Natural killer cell (primary cell): Measurements from ENCODE around the gene ASF1A. TPM values are rescaled to one million over a fixed set of nuclear protein-coding genes. Genes with fewer than 3 reads are reported as not detected.

Experiments
- ATAC-seq, 3 donors: fragments of 150-1000 bp in 2 of 3; fragments of 200-7000 bp in 1 of 3; cut with Tn5 transposase; 1 replicate in 1 of 3; 2 replicates in 2 of 3; pipeline ENCODE4 v1.10.0; 2021; ENCODE audit warnings: mild to moderate bottlenecking in 2 of 3, moderate library complexity in 2 of 3
- DNase-seq, 2 donors: peaks; one replicate each; pipeline versions ENCODE4 v3.0.0 to v3.0.0-alpha.2; 2013 to 2021; ENCODE audit warnings: mixed read lengths in 1 of 2
- H3K27ac ChIP-seq: one replicate; pipeline ENCODE4 v1.5.1; 2013; ENCODE audit warnings: mild to moderate bottlenecking, low read length
- H3K27me3 ChIP-seq: one replicate; pipeline ENCODE4 v1.6.1; 2013; ENCODE audit warnings: low read length; ENCODE audit not compliant: control insufficient read depth, insufficient read depth
- H3K36me3 ChIP-seq: one replicate; pipeline ENCODE4 v1.6.1; 2013; ENCODE audit warnings: low read length; ENCODE audit not compliant: control insufficient read depth, insufficient read depth
- H3K4me1 ChIP-seq: one replicate; pipeline ENCODE4 v1.6.1; 2013; ENCODE audit warnings: low read length; ENCODE audit not compliant: control insufficient read depth, insufficient read depth
- H3K4me3 ChIP-seq: one replicate; pipeline ENCODE4 v1.5.1; 2013; ENCODE audit warnings: low read length
- H3K9me3 ChIP-seq: one replicate; pipeline ENCODE4 v1.6.1; 2013; ENCODE audit warnings: low read length; ENCODE audit not compliant: control insufficient read depth, insufficient read depth
- H3K27ac Mint-ChIP-seq, 2 donors: one replicate each; pipeline ENCODE4 v1.8.0; 2022; ENCODE audit warnings: mild to moderate bottlenecking in 2 of 2, mixed read lengths in 2 of 2, moderate library complexity in 1 of 2
- H3K27me3 Mint-ChIP-seq, 2 donors: one replicate each; pipeline ENCODE4 v1.8.0; 2022; ENCODE audit warnings: low read depth in 2 of 2, mixed read lengths in 2 of 2
- H3K36me3 Mint-ChIP-seq: one replicate; pipeline ENCODE4 v1.8.0; 2022; ENCODE audit warnings: mixed read lengths
- H3K4me1 Mint-ChIP-seq, 2 donors: one replicate each; pipeline ENCODE4 v1.8.0; 2022; ENCODE audit warnings: mixed read lengths in 2 of 2
- H3K4me3 Mint-ChIP-seq: one replicate; pipeline ENCODE4 v1.8.0; 2022; ENCODE audit warnings: mild to moderate bottlenecking, moderate library complexity, mixed read lengths
- H3K9me3 Mint-ChIP-seq, 2 donors: one replicate each; pipeline ENCODE4 v1.8.0; 2022; ENCODE audit warnings: mixed read lengths in 2 of 2
- WGBS: methylation state at CpG from one replicate; pipeline ENCODE4 v1.1.7; 2013; ENCODE audit warnings: missing lambda C conversion rate; ENCODE audit not compliant: insufficient coverage; 5-methylcytosine and 5-hydroxymethylcytosine counted together
- intact Hi-C: fragments of 100-400 bp; cut with micrococcal nuclease; formaldehyde crosslinking; loops from one replicate; pipeline ENCODE4 v1.14.2; 2022
- total RNA-seq, 4 donors: library from RNA; stranded (reverse); fragments of 120-200 nt in 1 of 4; gene quantifications; one replicate each; pipeline versions ENCODE4 v1.2.3 to v1.2.4, GENCODE V29; 2013 to 2022
- TF ChIP-seq, protein P1 (sequence below): fragments of 200-600 bp; IDR thresholded peaks from one replicate; pipeline ENCODE4 v1.8.0; 2022; ENCODE audit warnings: antibody characterized with exemption

The ASF1A gene
- total RNA-seq, 3 donors from 2014 or later (not counting 1 experiment from before 2014, with no cell fraction given) = 9.2 to 14.5 (median 10.8) TPM

DNA sequence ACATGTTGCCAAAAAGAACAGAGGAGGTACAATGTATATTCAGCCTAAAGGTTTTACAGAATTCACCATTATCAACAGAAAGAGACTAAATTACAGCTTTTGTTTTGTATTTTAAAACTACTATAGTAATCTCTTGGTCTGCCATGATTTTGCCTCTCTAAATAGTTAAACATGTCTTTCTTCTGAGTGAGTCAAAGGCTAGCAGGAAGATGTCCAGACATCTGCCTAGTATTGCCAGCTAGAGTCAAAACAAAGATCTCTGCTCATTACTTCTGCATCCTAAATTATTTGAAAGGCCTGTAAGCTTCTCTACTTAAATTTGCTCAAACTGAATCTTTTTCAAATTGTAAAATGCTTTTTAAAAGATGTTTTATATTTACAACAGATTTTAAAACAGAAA lies 8.8 kb downstream of the ASF1A start:
- H3K27ac ChIP-seq = no peak overlapping the region
- Mint-ChIP-seq H3K36me3 (no peaks in the 10 kb centered on the region), H3K4me1 (peaks cover 45 to 47% of the 10 kb centered on the region in 2 donors), H3K9me3 (no peaks in the 10 kb centered on the region), H3K4me3 (no peak overlapping the region), H3K27ac (peak overlapping the region; percentile 51 to 64), H3K27me3 (no peaks in the 10 kb centered on the region)
- no peak for ATAC-seq
- DNase-seq = no peak
- no peaks in the 10 kb centered on the region for H3K9me3 ChIP-seq
- intact Hi-C loops = no loop called here
- no peak overlapping the region for H3K4me3 ChIP-seq
- TF ChIP-seq, protein P1, sequence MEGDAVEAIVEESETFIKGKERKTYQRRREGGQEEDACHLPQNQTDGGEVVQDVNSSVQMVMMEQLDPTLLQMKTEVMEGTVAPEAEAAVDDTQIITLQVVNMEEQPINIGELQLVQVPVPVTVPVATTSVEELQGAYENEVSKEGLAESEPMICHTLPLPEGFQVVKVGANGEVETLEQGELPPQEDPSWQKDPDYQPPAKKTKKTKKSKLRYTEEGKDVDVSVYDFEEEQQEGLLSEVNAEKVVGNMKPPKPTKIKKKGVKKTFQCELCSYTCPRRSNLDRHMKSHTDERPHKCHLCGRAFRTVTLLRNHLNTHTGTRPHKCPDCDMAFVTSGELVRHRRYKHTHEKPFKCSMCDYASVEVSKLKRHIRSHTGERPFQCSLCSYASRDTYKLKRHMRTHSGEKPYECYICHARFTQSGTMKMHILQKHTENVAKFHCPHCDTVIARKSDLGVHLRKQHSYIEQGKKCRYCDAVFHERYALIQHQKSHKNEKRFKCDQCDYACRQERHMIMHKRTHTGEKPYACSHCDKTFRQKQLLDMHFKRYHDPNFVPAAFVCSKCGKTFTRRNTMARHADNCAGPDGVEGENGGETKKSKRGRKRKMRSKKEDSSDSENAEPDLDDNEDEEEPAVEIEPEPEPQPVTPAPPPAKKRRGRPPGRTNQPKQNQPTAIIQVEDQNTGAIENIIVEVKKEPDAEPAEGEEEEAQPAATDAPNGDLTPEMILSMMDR = no peak
- peaks cover 60% of the 10 kb centered on the region for H3K36me3 ChIP-seq
- no peaks in the 10 kb centered on the region for H3K27me3 ChIP-seq
- H3K4me1 ChIP-seq = no peaks in the 10 kb centered on the region

DNA sequence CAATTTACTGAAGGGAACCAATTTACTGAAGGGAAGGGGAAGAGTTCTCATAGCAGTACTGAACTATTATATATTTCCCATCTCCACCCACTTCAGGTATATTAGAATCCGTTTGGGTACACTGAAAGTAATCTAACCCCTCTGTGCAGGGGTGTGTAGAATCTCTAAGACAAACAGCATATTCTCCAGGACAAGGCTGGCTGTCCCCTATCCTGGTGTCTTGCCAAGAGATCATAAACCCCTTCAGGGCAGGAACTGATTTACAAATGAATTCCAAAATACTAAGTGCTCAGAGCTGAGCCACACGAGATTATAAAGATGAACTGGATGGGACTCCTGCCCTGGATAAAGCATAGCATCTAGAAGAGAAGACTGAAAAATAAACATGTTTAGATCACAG lies 9.2 kb downstream of the ASF1A start:
- H3K4me1 ChIP-seq = no peaks in the 10 kb centered on the region
- TF ChIP-seq, protein P1 = no peak

GRCh38 chr6:118903691-118904090 lies 9.7 kb downstream of the ASF1A start:
- H3K4me1 Mint-ChIP-seq = peaks cover 39 to 41% of the 10 kb centered on the region in 2 donors
- Histone ChIP-seq H3K27ac (no peak overlapping the region), H3K27me3 (no peaks in the 10 kb centered on the region), H3K4me1 (no peaks in the 10 kb centered on the region), H3K4me3 (no peak overlapping the region), H3K9me3 (no peaks in the 10 kb centered on the region), H3K36me3 (peaks cover 69% of the 10 kb centered on the region)
- peak overlapping the region; percentile 51 to 64 for H3K27ac Mint-ChIP-seq
- no peaks in the 10 kb centered on the region for H3K27me3 Mint-ChIP-seq
- H3K36me3 Mint-ChIP-seq = no peaks in the 10 kb centered on the region
- 95% methylated on average over 5 of the region's 6 CpGs for WGBS
- TF ChIP-seq, protein P1 = no peak
- no peak for ATAC-seq
- intact Hi-C loops = no loop called here
- H3K4me3 Mint-ChIP-seq = no peak overlapping the region
- no peaks in the 10 kb centered on the region for H3K9me3 Mint-ChIP-seq
- no peak for DNase-seq

More for the DNA sequence above, 9.2 kb downstream of the ASF1A start:
- H3K9me3 Mint-ChIP-seq = no peaks in the 10 kb centered on the region
- no peak overlapping the region for H3K4me3 Mint-ChIP-seq
- no peak overlapping the region for H3K4me3 ChIP-seq
- no peaks in the 10 kb centered on the region for H3K27me3 ChIP-seq
- no peaks in the 10 kb centered on the region for H3K27me3 Mint-ChIP-seq
- no peak overlapping the region for H3K27ac ChIP-seq
- peaks cover 64% of the 10 kb centered on the region for H3K36me3 ChIP-seq
- peaks cover 41 to 43% of the 10 kb centered on the region in 2 donors for H3K4me1 Mint-ChIP-seq
- WGBS = 90% methylated on average over 2 of the region's 2 CpGs
- no peak for ATAC-seq
- H3K9me3 ChIP-seq = no peaks in the 10 kb centered on the region
- DNase-seq = no peak
- H3K27ac Mint-ChIP-seq = peak overlapping the region; percentile 51 to 64
- intact Hi-C loops = no loop called here
- no peaks in the 10 kb centered on the region for H3K36me3 Mint-ChIP-seq

- Histone ChIP-seq H3K36me3 (peaks cover 70% of the 10 kb centered on the region), H3K4me1 (no peaks in the 10 kb centered on the region), H3K27me3 (no peaks in the 10 kb centered on the region), H3K27ac (no peak overlapping the region), H3K9me3 (no peaks in the 10 kb centered on the region), H3K4me3 (no peak overlapping the region)
- Mint-ChIP-seq H3K27me3 (no peaks in the 10 kb centered on the region), H3K4me1 (peaks cover 27 to 29% of the 10 kb centered on the region in 2 donors), H3K27ac (no peak overlapping the region), H3K4me3 (no peak overlapping the region), H3K36me3 (peaks cover under 1% of the 10 kb centered on the region), H3K9me3 (no peaks in the 10 kb centered on the region)
- ATAC-seq = no peak
- no peak for DNase-seq
- TF ChIP-seq, protein P1 = no peak
- intact Hi-C loops = no loop called here
Observed at GRCh38 chr6:118905084-118905483, 11.1 kb downstream of the ASF1A start.
